NCI-H2107 treated with DMSO at 0.1 percent for 48 hours (cell line): ENCODE data around the gene TCF15.

Source experiments
- DNase-seq: peaks from one replicate; lab custom pipeline; 2025; ENCODE audit not compliant: unreplicated experiment; lab: John Stamatoyannopoulos, UW

Gene TCF15

GRCh38 chr20:556984-557383 is 53.1 kb downstream of the TCF15 start:
- no peak for DNase-seq

- peak; percentile 5 for DNase-seq
Measured at GRCh38 chr20:555976-556385, 54.1 kb downstream of the TCF15 start.
